ENCODE data around the gene ZNF524. TPM values are rescaled to one million over a fixed set of nuclear protein-coding genes. Genes with fewer than 3 reads are reported as not detected.

ZNF524 gene
- total and polyA plus RNA-seq, 9 of the 15 experiments (the other 6 are each of a cell fraction or from before 2014, with no cell fraction given) = 0.08 to 15.6 (median 2.9) TPM

- TF ChIP-seq, protein P1, sequence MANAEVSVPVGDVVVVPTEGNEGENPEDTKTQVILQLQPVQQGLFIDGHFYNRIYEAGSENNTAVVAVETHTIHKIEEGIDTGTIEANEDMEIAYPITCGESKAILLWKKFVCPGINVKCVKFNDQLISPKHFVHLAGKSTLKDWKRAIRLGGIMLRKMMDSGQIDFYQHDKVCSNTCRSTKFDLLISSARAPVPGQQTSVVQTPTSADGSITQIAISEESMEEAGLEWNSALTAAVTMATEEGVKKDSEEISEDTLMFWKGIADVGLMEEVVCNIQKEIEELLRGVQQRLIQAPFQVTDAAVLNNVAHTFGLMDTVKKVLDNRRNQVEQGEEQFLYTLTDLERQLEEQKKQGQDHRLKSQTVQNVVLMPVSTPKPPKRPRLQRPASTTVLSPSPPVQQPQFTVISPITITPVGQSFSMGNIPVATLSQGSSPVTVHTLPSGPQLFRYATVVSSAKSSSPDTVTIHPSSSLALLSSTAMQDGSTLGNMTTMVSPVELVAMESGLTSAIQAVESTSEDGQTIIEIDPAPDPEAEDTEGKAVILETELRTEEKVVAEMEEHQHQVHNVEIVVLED (CRISPR knock-in tag; IDR thresholded peaks at IDR 0.05) = peak; percentile 26; the same call in 1 of the 2 replicates
- TF ChIP-seq FOXJ3 (CRISPR knock-in tag; IDR thresholded peaks at IDR 0.05) (no peak), RBBP5 (IDR thresholded peaks at IDR 0.05; ENCODE audit: borderline replicate concordance, insufficient read depth, low read length, poor library complexity, severe bottlenecking) (no peak), SRSF3 (IDR thresholded peaks at IDR 0.05; ENCODE audit: insufficient read depth, low read length) (no peak), ARHGAP35 (IDR thresholded peaks at IDR 0.05; ENCODE audit: partially characterized antibody) (no peak), NFIX (CRISPR knock-in tag; IDR thresholded peaks at IDR 0.05; ENCODE audit: low read depth) (no peak), CEBPG (CRISPR knock-in tag; IDR thresholded peaks at IDR 0.05) (no peak), CEBPG (tag; conservative IDR thresholded peaks at IDR 0.05 in 1 of 2, IDR thresholded peaks at IDR 0.05 in 1 of 2) (no peak), ZC3H11A (IDR thresholded peaks at IDR 0.05; ENCODE audit: low read depth, low read length) (no peak), E2F8 (IDR thresholded peaks at IDR 0.05; ENCODE audit: low read depth, partially characterized antibody) (peak; percentile 75), HMG20B (CRISPR knock-in tag; IDR thresholded peaks at IDR 0.05) (no peak), PHF8 (IDR thresholded peaks at IDR 0.05; ENCODE audit: borderline replicate concordance, low read length) (peak; percentile 43), ZNF57 (CRISPR knock-in tag; IDR thresholded peaks at IDR 0.05) (no peak), POU5F1 (IDR thresholded peaks at IDR 0.05; ENCODE audit: borderline replicate concordance, low read depth, low read length, partially characterized antibody) (peak; percentile 8), KAT8 (IDR thresholded peaks at IDR 0.05; ENCODE audit: low read depth) (no peak; the same call in 1 of the 2 replicates), ARID1B (IDR thresholded peaks at IDR 0.05) (no peak), SNIP1 (IDR thresholded peaks at IDR 0.05; ENCODE audit: low read depth) (no peak), MBD2 (IDR thresholded peaks at IDR 0.05; ENCODE audit: borderline replicate concordance, low read depth) (no peak; the same call in none of the 2 replicates), PKNOX1 (IDR thresholded peaks at IDR 0.05) (no peak), BMI1 (IDR thresholded peaks at IDR 0.05; ENCODE audit: low read length) (no peak), RBM17 (IDR thresholded peaks at IDR 0.05; ENCODE audit: borderline replicate concordance, low read depth, low read length) (no peak), EHMT2 (IDR thresholded peaks at IDR 0.05) (no peak)
- TF ChIP-seq, protein P2, sequence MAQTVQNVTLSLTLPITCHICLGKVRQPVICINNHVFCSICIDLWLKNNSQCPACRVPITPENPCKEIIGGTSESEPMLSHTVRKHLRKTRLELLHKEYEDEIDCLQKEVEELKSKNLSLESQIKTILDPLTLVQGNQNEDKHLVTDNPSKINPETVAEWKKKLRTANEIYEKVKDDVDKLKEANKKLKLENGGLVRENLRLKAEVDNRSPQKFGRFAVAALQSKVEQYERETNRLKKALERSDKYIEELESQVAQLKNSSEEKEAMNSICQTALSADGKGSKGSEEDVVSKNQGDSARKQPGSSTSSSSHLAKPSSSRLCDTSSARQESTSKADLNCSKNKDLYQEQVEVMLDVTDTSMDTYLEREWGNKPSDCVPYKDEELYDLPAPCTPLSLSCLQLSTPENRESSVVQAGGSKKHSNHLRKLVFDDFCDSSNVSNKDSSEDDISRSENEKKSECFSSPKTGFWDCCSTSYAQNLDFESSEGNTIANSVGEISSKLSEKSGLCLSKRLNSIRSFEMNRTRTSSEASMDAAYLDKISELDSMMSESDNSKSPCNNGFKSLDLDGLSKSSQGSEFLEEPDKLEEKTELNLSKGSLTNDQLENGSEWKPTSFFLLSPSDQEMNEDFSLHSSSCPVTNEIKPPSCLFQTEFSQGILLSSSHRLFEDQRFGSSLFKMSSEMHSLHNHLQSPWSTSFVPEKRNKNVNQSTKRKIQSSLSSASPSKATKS (CRISPR knock-in tag; IDR thresholded peaks at IDR 0.05) = no peak
Measured at GRCh38 chr19:55599468-55599841, 633 bp upstream of the ZNF524 start, which contains the start of gene FIZ1 (continued).
